ENCODE results near the gene GRPEL2.
A peak's percentile ranks its signal among the peaks of the same experiment; 100 is the strongest.

Gene GRPEL2

DNA sequence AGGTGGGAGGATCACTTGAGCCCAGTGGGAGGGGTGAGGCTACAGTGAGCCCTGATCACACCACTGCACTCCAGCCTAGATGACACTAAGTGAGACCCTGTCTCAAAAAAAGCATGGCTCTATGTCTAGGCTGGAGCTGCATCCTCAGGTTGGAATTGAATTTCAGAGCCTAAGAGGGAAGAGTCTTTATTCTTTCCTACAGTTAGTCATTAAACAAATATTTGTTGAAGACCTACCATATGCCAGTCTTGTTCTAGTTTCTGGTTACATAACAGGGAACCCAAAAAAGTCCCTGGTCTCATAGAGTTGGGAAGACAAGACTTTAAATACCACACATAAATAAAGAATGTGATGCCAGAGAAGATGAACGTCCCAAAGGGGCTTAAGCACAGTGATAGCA is 6.9 kb upstream of the GRPEL2 start:
- TF ChIP-seq, protein P1, sequence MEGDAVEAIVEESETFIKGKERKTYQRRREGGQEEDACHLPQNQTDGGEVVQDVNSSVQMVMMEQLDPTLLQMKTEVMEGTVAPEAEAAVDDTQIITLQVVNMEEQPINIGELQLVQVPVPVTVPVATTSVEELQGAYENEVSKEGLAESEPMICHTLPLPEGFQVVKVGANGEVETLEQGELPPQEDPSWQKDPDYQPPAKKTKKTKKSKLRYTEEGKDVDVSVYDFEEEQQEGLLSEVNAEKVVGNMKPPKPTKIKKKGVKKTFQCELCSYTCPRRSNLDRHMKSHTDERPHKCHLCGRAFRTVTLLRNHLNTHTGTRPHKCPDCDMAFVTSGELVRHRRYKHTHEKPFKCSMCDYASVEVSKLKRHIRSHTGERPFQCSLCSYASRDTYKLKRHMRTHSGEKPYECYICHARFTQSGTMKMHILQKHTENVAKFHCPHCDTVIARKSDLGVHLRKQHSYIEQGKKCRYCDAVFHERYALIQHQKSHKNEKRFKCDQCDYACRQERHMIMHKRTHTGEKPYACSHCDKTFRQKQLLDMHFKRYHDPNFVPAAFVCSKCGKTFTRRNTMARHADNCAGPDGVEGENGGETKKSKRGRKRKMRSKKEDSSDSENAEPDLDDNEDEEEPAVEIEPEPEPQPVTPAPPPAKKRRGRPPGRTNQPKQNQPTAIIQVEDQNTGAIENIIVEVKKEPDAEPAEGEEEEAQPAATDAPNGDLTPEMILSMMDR (IDR thresholded peaks at IDR 0.05; ENCODE audit: low read depth, low read length, missing control alignments) = no peak
- DNase-seq (ENCODE audit: extremely low read depth, low read depth) = no peak
- H3K4me3 ChIP-seq (replicated peaks; ENCODE audit: low read depth, low read length) = no peak overlapping the region

DNA sequence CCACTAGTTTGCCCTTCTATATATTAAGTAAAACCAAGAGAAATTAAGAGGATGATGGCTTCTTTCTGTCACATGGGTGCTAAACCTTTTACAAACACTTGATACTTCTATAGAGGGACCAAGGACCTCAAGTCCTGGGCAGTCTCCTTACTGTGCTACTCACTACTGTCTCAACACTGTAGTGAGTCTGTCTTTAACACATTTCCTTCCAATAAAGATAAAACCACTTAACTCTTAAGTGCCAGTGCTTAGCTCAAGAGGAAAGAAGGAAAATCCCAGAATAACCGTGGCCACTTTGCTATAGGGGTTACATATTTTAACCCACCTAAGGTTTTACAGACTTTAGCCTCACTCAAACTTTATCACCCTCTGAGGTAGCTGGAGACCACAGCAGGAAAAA is 4.4 kb upstream of the GRPEL2 start:
- DNase-seq (ENCODE audit: extremely low read depth, low read depth) = no peak
- TF ChIP-seq, protein P1 (IDR thresholded peaks at IDR 0.05; ENCODE audit: low read depth, low read length, missing control alignments) = no peak
- no peak overlapping the region for H3K4me3 ChIP-seq (replicated peaks; ENCODE audit: low read depth, low read length)

DNA sequence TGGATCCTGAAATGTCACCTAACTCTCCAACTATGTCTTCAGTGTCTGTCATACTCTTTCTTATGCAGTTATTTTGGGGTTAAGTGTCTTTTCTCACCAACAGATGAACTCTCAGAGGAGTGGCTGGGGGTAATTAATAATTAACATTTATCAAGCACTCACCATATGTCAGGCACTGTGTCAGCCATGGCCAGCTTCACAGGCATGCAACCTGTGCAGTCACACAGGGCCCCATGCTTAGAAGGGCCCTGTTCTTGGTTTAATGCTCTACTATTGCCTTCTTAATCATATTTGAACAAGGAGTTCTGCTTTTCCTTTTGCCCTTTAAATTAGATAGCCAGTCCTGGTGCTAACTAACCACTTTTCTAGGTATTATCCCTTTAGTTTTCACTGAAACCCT is 3.4 kb upstream of the GRPEL2 start:
- TF ChIP-seq, protein P1 (IDR thresholded peaks at IDR 0.05; ENCODE audit: low read depth, low read length, missing control alignments) = no peak

DNA sequence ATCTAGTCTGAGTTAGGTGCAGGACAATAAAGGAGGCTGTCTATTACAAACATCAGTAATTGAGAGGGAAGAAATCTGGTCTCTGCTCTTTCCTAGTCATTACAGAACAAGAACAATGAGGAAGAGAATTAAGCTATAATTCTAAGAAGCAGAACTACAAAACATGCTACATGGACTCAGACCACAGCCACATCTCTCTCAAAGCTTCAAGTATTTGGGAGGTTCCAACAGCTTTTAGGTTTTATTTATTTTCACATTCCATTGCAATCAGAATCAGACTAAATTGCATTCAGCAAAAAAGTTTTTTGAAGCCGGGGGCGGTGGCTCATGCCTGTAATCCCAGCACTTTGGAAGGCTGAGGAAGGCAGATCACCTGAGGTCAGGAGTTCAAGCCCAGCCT is 1.1 kb upstream of the GRPEL2 start:
- DNase-seq (ENCODE audit: extremely low read depth, low read depth) = no peak
- TF ChIP-seq, protein P1 (IDR thresholded peaks at IDR 0.05; ENCODE audit: low read depth, low read length, missing control alignments) = no peak
- peak overlapping the region; percentile 99 for H3K4me3 ChIP-seq (replicated peaks; ENCODE audit: low read depth, low read length)

More for the DNA sequence above, 3.4 kb upstream of the GRPEL2 start:
- H3K4me3 ChIP-seq (replicated peaks; ENCODE audit: low read depth, low read length) = no peak overlapping the region
- no peak for DNase-seq (ENCODE audit: extremely low read depth, low read depth)

DNA sequence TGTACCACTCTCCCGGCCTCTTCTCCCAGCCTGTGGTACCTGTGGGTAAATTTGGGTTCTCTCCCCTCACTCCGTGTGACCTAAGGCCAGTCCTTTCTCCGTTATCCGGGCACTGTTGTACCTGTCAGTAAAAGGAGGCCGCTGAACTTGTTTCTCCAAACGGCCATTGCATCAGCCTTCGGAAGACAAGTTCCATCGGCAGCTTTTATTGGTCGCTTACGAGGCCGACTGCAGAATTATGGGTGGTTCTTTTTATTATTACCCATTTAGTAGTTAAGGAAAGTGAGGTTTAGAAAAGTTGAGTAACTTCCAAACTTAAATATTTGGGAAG is 558 bp downstream of the GRPEL2 start:
- H3K4me3 ChIP-seq (replicated peaks; ENCODE audit: low read depth, low read length) = peak overlapping the region; percentile 99
- DNase-seq (ENCODE audit: extremely low read depth, low read depth) = no peak
- TF ChIP-seq, protein P1 (IDR thresholded peaks at IDR 0.05; ENCODE audit: low read depth, low read length, missing control alignments) = no peak

DNA sequence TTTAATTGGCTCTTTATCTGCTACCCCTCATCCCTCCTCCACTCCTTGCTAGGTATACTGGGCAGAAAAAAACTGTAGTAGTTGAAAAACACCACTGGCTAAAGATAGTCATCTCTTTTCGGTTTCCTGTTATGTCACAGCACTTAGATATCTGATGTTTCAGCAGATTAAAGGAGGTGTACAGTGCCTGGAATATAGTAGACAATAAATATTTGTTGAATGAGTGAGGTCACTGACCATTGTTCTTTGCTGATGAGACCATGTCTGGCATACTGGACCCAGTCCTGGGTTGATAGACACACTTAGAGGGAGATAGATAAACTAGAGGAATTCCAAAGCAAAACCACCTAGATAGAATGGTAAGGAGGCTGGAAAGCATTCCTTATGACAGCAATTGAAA is 3.2 kb downstream of the GRPEL2 start:
- DNase-seq (ENCODE audit: extremely low read depth, low read depth) = no peak
- TF ChIP-seq, protein P1 (IDR thresholded peaks at IDR 0.05; ENCODE audit: low read depth, low read length, missing control alignments) = no peak
- H3K4me3 ChIP-seq (replicated peaks; ENCODE audit: low read depth, low read length) = no peak overlapping the region

DNA sequence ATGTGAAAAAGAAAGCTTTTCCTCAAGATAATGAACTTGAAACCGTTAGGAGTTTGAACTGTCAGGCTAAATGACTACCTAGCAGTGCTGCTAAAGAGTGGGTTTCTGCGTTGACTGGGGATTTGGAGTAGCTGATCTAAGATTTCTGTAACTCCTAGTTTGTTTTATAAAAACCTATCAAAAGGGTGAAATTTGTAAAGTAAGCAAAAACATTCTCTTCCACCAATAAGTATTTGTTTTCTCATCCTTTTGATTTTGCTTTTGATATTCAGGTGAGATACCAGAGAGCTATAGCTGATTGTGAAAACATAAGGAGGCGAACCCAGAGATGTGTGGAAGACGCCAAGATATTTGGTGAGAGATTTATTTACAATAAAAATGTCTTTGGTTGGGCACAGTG is 4.1 kb downstream of the GRPEL2 start:
- TF ChIP-seq, protein P1 (IDR thresholded peaks at IDR 0.05; ENCODE audit: low read depth, low read length, missing control alignments) = no peak
- no peak for DNase-seq (ENCODE audit: extremely low read depth, low read depth)
- H3K4me3 ChIP-seq (replicated peaks; ENCODE audit: low read depth, low read length) = no peak overlapping the region
